Measurements from ENCODE around the gene ENSA.
"Not testable (repeated sequence)": the region's sequence is repeated elsewhere in the genome, so short reads cannot be mapped to it uniquely, and the experiment has no call there.

Gene ENSA

DNA sequence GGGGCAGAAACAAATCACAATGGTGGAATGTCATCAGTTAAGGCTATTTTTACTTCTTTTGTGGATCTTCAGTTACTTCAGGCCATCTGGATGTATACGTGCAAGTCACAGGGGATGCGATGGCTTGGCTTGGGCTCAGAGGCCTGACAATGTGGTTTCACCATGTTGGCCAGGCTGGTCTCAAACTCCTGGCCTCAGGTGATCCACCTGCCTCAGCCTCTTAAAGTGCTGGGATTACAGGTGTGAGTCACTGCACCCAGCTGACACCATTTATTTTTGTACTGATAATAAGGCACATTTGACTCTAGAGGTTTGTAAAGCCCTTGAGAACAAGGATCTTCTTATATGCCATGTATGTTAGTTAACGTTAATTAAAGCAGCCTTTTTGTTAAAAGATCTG, 48.4 kb downstream of the ENSA start:
- not testable (repeated sequence) for DNase-seq (ENCODE audit: low read depth in 2 of 2)

DNA sequence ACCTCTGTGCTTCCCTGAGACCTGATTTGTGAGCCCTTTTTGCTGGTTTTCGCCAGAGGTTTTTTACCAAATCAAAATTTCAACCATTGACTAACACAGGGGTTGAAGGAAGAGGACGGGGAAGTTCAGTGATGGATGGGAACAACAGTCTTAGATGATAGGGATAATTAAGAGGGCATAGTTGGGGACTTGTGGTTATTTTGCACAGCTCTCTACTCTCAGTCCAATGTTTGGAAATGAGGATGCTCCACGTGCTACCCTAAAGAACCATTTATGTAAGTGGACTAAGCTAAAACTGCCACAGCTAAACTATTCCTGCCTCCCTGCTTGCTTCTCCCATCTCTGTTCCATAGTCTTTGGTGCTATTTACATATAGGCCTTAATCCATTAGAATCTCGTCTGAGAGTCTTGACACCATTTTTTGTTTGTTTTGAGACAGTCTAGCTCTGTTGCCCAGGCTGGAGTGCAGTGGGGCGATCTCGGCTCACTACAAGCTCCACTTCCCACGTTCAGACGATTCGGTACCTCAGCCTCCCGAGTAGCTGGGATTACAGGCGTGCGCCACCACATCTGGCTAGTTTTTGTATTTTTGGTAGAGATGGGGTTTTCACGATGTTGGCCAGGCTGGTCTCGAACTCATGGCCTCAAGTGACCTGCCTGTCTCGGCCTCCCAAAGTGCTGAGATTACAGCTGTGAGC, 49.3 kb downstream of the ENSA start:
- DNase-seq (ENCODE audit: low read depth in 2 of 2): no peak

DNA sequence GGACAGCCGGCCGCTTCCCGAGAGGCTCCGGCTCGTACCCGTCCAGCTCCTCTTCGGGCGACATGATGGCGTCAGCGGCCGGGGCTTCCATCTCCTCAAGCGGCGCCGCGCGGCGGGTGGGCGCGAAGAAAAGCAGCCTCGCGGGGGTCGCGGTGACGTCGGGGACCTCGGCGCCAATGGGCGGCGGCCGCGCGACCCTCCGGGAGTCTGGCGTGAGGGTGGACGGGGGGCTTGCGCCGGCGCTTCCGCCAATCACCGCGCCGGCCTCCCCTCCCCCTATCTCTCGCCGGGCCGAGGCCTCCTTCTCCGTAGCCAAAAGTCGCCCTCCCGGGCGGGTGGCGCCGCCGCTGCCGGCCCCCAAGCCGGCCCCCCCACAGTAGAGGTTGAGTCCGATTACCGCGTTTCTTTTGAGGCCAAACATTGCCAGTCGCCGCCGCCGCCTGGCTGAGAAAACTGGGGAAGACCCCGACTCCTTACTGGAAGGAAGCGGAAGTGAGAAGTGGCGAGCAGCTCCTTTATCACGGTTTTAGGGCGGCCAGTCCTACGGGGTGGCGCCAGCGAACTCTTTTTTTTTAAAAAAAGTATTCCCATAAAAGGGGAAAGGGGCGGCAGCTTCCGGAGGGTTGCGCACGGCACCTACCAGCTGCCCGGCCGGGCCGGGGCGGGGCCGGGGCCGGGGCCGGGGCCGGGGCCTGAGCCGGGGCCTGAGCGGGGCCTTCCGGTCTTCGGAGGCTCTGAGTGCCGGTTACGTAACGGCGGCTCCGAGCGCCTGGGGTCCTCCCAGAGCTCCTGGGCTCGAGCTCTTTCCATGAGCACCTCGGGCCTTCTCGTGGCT, 50.1 kb downstream of the ENSA start, which contains the start of gene MCL1:
Gene MCL1 (minus strand): TSS at position 501 of the 835 bp plus-strand sequence. CDS start 80 bp downstream, at position 421.
- peak; percentile 92 to 94 for DNase-seq (ENCODE audit: low read depth in 2 of 2)

DNA sequence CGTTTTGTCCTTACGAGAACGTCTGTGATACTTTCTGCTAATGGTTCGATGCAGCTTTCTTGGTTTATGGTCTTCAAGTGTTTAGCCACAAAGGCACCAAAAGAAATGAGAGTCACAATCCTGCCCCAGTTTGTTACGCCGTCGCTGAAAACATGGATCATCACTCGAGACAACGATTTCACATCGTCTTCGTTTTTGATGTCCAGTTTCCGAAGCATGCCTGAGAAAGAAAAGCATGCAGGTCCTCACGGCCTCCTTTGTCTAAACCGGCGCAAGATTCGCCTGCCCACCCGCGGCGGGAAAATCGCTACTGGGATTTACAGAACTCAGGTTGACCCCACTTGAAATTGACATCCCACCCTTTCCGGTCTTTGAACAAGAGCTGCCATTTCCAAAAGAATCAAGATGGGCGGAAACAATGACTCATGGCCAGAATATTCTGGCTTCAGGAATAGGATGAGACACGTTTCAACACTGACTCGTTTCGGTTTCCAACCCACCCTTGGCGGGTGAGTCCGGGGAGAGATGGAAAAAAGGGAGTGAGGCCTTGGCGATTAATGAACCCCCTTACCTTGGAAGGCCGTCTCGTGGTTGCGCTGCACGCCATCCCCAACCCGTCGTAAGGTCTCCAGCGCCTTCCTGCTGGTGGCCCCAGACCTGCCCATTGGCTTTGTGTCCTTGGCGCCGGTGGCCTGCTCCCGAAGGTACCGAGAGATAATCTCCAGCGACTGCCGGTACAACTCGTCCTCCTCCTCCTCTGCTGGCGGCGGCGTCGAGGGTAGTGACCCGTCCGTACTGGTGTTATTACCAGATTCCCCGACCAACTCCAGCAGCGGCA, 50.9 kb downstream of the ENSA start:
- peak; percentile 81 to 84 for DNase-seq (ENCODE audit: low read depth in 2 of 2)

DNA sequence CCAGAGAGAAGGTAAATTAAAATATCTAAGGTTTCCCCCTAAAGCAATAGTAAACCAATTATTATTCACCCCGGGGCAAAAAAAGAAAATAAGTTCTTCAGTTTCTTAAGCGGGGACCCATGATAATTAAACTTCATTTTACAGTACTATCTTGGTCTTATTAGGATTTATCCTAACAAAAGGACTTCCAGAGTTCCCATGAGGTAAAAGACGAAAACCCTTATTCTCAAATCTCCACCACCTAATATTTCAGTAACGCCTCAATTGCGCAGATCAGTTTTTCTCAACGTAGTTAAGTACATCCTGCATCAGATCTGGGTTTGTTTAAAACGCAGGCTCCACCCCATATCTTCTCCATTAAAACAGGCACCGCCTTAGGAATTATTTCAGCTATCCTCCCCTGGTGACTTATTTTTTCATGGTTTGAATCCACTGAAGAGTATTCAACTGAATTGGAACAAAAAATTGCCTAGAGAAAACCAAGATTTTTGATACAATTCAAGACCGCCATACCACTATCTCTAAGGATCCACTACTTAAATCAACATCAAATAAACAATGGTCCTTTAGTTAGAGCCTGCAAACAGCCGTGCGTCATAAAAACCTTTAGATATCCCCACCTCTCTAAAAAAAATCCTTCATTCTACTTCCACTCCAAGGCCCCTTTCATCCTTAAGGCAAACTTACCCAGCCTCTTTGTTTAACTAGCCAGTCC, 51.7 kb downstream of the ENSA start:
- no peak for DNase-seq (ENCODE audit: low read depth in 2 of 2)

DNA sequence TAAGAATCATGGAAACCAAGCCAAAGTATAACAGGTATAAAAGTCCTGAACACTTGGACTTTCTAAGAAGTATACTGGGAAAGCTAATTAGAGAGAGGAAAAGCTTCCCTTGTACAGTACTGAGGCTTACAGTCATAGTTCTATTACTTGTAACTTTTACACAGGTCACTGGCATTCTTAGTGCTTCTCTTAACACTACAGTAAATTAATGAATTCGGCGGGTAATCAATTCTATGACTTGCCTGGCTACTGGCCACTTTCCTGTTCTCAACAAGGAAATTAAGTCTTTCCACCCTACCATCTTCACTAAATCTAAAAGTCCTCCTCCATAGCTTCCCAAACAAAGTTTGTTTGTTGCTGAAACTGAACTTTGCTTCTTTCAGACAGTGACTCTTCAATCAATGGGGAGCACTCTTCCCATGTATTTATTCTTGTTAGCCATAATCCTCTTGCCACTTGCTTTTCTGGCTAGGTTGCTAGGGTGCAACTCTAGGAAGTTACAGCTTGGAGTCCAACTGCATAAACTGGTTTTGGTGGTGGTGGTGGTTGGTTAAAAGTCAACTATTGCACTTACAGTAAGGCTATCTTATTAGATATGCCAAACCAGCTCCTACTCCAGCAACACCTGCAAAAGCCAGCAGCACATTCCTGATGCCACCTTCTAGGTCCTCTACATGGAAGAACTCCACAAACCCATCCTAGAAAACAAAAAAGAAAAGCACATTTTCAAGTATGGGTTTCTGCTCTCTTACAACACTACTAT, 52.4 kb downstream of the ENSA start:
- DNase-seq (ENCODE audit: low read depth in 2 of 2): no peak

DNA sequence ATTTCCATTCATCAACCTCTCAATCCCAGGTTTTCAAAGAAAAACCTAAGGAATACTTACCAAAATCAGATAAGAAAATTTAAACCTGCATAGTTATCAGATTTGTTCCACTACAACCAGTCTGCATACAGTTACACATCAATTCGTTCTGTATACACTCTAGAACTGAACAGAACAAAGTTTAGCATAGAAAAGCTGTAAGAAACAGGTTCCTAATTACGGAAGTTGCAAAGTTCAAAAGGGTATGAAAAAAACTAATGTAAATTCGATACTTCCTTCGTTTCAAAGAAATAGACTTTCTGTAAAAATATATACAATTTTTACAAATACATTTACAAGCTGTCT, 53.1 kb downstream of the ENSA start:
- DNase-seq (ENCODE audit: low read depth in 2 of 2): no peak

DNA sequence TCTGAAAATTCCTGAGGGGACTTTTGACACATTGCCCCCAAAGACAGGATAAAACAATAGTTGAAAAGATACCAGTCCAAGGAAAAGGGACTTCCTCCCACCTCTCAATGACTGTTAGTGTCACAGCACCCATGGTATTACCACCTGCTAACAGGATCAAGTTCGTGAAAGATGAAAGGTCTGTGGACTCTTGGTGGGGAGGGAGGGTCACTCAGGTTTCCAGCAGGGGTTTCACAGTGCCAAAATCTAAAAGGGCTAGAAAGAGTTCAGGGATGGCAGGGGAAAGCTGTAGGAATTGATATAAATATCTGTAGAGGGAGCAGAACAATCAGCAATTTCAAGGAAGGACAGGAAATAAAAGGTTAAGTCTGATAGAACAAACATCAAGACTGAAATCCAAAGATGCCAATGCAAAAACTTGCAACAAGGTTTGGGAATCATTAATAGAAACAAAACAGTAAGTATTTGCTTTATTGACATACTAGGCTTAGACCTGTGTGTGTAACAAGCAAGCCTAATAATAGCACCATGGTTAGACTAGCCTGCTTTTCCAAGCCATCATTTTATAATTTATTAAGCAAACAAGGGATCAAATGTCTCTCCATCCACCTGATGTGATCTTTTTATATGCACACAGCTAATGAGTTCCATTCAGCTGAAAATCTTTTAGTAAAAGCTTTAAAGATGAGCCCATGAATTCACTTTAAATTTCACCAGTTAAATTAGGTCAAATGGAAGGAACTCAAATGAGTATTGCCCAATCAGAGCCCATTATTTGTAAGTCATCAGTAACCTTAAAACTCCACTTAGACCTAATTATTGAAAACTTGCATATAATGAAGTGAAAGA, 53.7 kb downstream of the ENSA start:
- DNase-seq (ENCODE audit: low read depth in 2 of 2): no peak

DNA sequence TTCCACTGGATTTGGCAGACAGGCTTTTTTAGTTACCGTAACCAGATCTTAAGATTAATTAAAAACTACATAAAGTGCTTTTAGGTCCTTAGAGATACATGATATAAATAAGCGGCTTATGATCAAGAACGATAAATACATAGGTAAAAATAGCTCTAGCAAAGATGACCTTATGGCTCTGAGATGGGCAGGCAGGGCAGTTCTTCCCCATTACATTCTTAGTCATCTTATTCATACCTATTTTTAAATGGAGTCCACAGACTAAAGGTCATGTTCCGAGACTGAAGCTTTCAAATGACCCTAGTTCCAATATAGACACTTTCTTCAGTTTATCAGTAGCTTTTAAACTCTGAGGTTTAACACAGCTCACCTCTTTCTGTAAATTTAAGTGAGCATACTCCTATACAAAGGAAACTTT, 54.3 kb downstream of the ENSA start:
- no peak for DNase-seq (ENCODE audit: low read depth in 2 of 2)

DNA sequence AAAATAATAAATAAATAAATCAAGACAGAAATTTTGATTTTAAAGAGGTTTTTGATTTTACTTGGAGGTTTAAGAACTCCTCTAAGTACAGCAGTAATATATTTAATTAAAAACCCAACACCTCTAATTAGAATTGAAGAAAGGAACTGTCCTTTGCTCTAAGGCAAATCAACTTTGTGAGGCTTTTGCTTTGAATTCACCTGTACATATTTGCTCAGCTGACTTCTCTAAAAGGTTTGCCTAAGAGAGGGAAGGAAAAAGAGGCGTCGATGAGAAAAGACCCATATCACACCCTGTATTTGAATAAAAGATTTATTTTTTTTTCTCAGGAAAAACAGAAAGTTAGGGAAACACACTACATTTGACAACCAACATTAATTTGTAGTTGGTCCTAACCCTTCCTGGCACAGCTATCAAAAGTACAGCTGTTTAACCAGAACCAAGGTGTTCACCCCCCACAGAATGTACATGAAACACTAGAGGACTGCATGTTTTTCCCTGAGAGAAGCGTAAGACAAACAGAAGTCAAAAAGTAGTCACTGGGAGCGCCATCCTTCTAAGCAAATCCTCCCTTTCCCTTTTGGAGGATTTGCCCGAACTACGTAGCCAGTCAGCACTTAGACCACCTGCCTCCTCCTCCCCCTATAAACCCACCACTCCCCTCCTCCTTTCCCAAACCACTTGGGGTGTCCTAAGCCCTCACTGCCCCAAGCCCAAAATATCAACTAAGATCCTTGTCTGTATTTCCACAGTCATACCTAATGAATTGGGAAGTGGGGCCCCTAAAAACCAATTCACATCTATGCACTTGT, 54.9 kb downstream of the ENSA start:
- DNase-seq (ENCODE audit: low read depth in 2 of 2): no peak

DNA sequence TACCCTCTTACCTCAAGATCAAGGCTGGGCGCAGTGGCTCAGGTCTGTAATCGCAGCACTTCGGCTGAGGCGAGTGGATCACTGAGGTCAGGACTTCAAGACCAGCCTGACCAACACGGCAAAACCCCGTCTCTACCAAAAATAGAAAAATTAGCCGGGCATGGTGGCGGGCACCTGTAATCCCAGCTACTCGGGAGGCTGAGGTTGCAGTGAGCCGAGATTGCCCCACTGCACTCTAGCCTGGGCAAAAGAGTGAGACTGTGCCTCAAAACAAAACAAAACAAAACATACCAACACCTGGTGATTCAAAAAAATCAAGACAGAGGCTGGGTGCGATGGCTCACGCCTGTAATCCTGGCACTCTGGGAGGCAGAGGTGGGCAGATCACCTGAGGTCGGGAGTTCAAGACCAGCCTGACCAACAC, 55.8 kb downstream of the ENSA start:
- DNase-seq (ENCODE audit: low read depth in 2 of 2): not testable (repeated sequence)

DNA sequence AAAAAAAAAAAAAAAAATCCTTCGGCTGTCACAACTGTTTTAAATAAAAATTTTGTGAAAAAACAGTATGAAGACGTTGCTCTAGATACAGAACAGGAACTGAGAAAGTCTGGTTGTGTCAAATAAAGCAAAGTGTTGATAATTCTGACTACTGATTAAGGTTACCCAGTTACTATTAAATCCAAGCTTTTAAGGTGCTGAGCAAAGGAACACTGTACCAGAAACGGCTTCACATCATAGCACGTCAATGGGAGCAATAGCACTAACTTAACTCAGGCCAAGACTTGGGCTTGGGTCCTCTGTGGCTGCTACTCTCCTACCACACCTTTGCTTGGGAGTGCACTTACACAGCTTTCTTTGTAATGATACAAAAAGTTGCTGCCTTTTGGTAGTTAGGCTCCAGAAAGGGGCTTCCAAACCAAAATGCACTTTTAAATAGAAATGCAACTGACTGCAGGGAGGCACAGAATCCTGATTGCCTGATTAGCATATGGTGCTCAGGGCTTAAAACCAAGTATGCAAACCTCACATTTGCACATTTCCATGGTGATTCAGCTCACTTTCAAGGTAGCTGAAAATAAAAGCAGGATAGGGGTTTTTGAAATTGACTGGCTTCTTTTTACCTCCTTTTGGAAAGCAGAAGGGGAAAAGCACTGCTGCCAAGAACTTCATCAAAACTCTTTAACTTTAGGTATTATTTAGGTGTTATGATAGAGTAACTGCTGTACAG, 56.3 kb downstream of the ENSA start:
- no peak for DNase-seq (ENCODE audit: low read depth in 2 of 2)

All from fibroblast of skin of left quadriceps (primary cell).